PC-9 (cell line): ENCODE results near the gene E2F8. TPM values are rescaled to one million over a fixed set of nuclear protein-coding genes. Genes with fewer than 3 reads are reported as not detected.

Experiments
- BruUV-seq: library from RNA; stranded (reverse); fragments of 400-500 nt; replicated peaks from 2 replicates; lab custom pipeline; 2021; lab: Mats Ljungman, UMichigan
- CTCF ChIA-PET: fragments of 300-600 bp; sonication (Branson Sonifier 250); formaldehyde crosslinking; loops from one replicate; lab custom pipeline; 2022; ENCODE audit warnings: antibody characterized with exemption; lab: Charles Lee
- POLR2A ChIA-PET: fragments of 300-600 bp; sonication (Branson Sonifier 250); formaldehyde crosslinking; loops from one replicate; lab custom pipeline; 2022; ENCODE audit warnings: antibody characterized with exemption; ENCODE audit not compliant: unreplicated experiment; lab: Charles Lee
- DNase-seq, 2 experiments: peaks; one replicate each; pipeline versions ENCODE4 v3.0.0 to v3.0.0-alpha.2; 2015 to 2022; ENCODE audit warnings: mixed read lengths in 1 of 2
- H2AFZ ChIP-seq: fragments of 200-600 bp; sonication (generic); 2 replicates; pipeline ENCODE4 v1.8.1; 2017; ENCODE audit warnings: antibody characterized with exemption
- H3F3A ChIP-seq: fragments of 200-600 bp; sonication (generic); 2 replicates; pipeline ENCODE4 v1.8.1; 2017; ENCODE audit warnings: antibody characterized with exemption, mild to moderate bottlenecking, low read depth; ENCODE audit not compliant: insufficient read depth
- H3K27ac ChIP-seq: fragments of 200-600 bp; sonication (generic); 2 replicates; pipeline ENCODE4 v1.6.1; 2016; ENCODE audit warnings: mixed run types
- H3K27me3 ChIP-seq: fragments of 200-600 bp; sonication (generic); 2 replicates; pipeline ENCODE4 v1.6.1; 2016; ENCODE audit warnings: low read depth, mixed run types; ENCODE audit not compliant: insufficient read depth
- H3K36me3 ChIP-seq: fragments of 200-600 bp; sonication (generic); 2 replicates; pipeline ENCODE4 v1.6.1; 2016; ENCODE audit warnings: low read depth, mixed run types
- H3K4me1 ChIP-seq: fragments of 200-600 bp; sonication (generic); replicated peaks from 2 replicates; pipeline ENCODE4 v1.6.1; 2016; ENCODE audit warnings: mixed run types; ENCODE audit not compliant: insufficient read depth
- H3K4me2 ChIP-seq: fragments of 200-600 bp; sonication (generic); 2 replicates; pipeline ENCODE4 v1.6.1; 2017; ENCODE audit warnings: mixed run types
- H3K4me3 ChIP-seq: fragments of 200-600 bp; sonication (generic); 2 replicates; pipeline ENCODE4 v1.6.1; 2016; ENCODE audit warnings: mixed run types
- H3K79me2 ChIP-seq: fragments of 200-600 bp; sonication (generic); 2 replicates; pipeline ENCODE4 v1.6.1; 2017; ENCODE audit warnings: low read depth, mixed run types
- H3K9me2 ChIP-seq: fragments of 200-600 bp; sonication (generic); 2 replicates; pipeline ENCODE4 v1.8.1; 2017; ENCODE audit warnings: mild to moderate bottlenecking; ENCODE audit not compliant: insufficient read depth
- H3K9me3 ChIP-seq: fragments of 200-600 bp; sonication (generic); 2 replicates; pipeline ENCODE4 v1.8.1; 2016; ENCODE audit warnings: low read depth; ENCODE audit not compliant: insufficient read depth
- H4K20me1 ChIP-seq: fragments of 200-600 bp; sonication (generic); 2 replicates; pipeline ENCODE4 v1.8.1; 2017; ENCODE audit not compliant: insufficient read depth
- EZH2 ChIP-seq: fragments of 200-600 bp; sonication (generic); IDR thresholded peaks from 2 replicates; pipeline ENCODE4 v1.8.0; 2017; ENCODE audit warnings: antibody characterized with exemption, low read depth
- intact Hi-C: fragments of 100-400 bp; cut with micrococcal nuclease; formaldehyde crosslinking; loops from one replicate; pipeline ENCODE4 v1.10.0; 2022; ENCODE audit not compliant: unreplicated experiment
- total RNA-seq: library from RNA; stranded (reverse); gene quantifications from 2 replicates; pipeline ENCODE4 v1.2.3, GENCODE V29; 2021
- TF ChIP-seq, protein P1 (sequence below): fragments of 200-600 bp; sonication (generic); conservative IDR thresholded peaks from 2 replicates; pipeline ENCODE4 v1.6.1; 2017; ENCODE audit warnings: mixed run types, antibody characterized with exemption, mild to moderate bottlenecking, moderate library complexity

E2F8 gene
- total RNA-seq, 1 experiment from 2014 or later: 26.7 TPM

DNA sequence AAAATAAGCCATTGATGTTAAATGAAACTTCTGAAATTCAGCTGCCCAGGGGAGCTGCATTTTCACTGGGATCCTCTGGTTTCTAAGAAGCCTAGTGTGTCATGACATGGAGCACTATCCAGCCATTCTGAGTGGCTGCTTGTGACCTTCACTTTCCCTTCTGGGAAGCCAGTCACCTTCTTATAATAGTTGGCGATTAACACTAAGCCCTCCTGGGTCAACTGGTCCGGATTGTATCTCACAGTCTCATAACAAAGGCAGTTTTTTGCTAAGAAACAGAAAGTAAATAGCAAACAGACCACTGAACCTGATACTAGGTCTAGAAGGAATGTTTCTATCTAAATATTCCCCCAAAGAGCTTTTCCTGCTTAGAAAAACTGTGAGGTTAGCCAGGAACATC is 46.8 kb downstream of the E2F8 start:
- ChIA-PET CTCF (interaction anchor here (0.6 kb wide), 1 partner anchor 122 kb away, joined by 3 read pairs; no protein-coding TSS in a partner anchor), POLR2A (no interaction called here)
- H3K36me3 ChIP-seq: no peaks in the 10 kb centered on the region
- no peak overlapping the region for H3K4me3 ChIP-seq
- BruUV-seq: no TSS peak
- no peaks in the 10 kb centered on the region for H3K27me3 ChIP-seq
- H3K27ac ChIP-seq: no peak overlapping the region
- TF ChIP-seq EZH2: no peak
- TF ChIP-seq, protein P1, sequence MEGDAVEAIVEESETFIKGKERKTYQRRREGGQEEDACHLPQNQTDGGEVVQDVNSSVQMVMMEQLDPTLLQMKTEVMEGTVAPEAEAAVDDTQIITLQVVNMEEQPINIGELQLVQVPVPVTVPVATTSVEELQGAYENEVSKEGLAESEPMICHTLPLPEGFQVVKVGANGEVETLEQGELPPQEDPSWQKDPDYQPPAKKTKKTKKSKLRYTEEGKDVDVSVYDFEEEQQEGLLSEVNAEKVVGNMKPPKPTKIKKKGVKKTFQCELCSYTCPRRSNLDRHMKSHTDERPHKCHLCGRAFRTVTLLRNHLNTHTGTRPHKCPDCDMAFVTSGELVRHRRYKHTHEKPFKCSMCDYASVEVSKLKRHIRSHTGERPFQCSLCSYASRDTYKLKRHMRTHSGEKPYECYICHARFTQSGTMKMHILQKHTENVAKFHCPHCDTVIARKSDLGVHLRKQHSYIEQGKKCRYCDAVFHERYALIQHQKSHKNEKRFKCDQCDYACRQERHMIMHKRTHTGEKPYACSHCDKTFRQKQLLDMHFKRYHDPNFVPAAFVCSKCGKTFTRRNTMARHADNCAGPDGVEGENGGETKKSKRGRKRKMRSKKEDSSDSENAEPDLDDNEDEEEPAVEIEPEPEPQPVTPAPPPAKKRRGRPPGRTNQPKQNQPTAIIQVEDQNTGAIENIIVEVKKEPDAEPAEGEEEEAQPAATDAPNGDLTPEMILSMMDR: no peak
- no peak overlapping the region for H3K4me2 ChIP-seq
- DNase-seq: no peak
- H2AFZ ChIP-seq: no peak overlapping the region
- no peaks in the 10 kb centered on the region; the same call in 1 of the 2 replicates for H3F3A ChIP-seq
- H3K9me3 ChIP-seq: no peaks in the 10 kb centered on the region
- intact Hi-C loops: no loop called here
- no peaks in the 10 kb centered on the region for H3K9me2 ChIP-seq
- H3K4me1 ChIP-seq: no peaks in the 10 kb centered on the region
- H4K20me1 ChIP-seq: no peaks in the 10 kb centered on the region
- no peaks in the 10 kb centered on the region for H3K79me2 ChIP-seq

DNA sequence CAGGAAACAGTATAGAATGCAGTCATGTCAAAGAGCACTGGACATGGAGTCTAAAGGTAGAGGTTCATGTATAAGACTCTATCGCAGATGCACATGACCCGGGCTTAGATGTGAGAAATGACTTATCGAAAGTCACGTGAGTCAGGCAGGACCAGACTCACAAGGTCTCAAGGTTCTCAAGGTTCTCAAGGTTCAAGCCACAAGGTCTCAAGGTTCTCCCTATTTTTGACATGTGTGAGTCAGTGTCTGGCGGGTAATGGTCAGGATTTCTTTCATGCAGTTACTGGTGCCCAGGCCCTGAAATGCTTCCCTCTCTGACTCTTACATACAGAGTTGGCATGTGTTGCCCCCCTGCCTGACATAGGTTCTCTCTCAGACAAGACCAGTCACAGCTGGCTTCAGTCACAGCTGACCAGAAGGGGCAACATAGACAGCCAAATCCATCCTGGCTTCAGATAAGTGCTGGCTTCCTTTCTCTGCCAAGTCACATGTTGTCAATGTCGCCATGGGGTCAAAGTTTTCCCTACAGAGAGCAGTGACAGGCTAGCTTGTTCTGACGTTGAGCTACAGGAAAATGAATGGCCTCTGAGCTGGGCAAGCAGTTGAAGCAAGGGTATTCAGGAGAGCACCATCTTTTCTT is 49.1 kb downstream of the E2F8 start:
- Histone ChIP-seq H3K79me2 (no peaks in the 10 kb centered on the region), H3K4me3 (no peak overlapping the region), H3K4me2 (no peak overlapping the region), H4K20me1 (no peaks in the 10 kb centered on the region), H3K9me2 (no peaks in the 10 kb centered on the region), H3K36me3 (no peaks in the 10 kb centered on the region), H3F3A (no peaks in the 10 kb centered on the region; the same call in 1 of the 2 replicates), H3K4me1 (no peaks in the 10 kb centered on the region), H3K27me3 (no peaks in the 10 kb centered on the region), H3K27ac (no peak overlapping the region), H2AFZ (no peak overlapping the region), H3K9me3 (no peaks in the 10 kb centered on the region)
- CTCF ChIA-PET: no interaction called here
- no peak for DNase-seq
- intact Hi-C loops: no loop called here
- BruUV-seq: no TSS peak
- POLR2A ChIA-PET: no interaction called here
- TF ChIP-seq, protein P1: no peak
- no peak for TF ChIP-seq EZH2

DNA sequence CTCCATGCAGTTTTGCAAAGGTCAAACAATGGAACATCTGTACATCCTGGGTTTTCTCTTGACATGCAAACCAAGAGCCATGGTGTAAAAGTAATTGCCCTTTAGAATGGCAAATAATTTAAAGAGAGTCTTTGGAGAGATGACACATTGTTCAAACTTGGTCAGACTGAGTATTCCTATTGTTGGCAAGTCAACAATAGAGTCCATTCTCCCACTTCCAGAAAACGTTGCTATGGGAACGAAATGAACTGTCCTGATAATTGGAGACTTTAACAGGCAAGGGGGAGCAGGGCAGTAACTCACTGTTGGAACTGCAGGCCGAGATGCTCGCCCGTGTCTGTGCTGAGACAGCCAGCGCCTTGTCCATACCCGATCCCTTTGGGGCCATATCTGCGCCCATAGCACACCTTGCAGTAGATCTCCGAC is 52.9 kb downstream of the E2F8 start:
- DNase-seq: no peak
- H3F3A ChIP-seq: no peaks in the 10 kb centered on the region
- POLR2A ChIA-PET: no interaction called here
- TF ChIP-seq, protein P1: no peak
- TF ChIP-seq EZH2: no peak
- H3K27ac ChIP-seq: no peak overlapping the region
- no peak overlapping the region for H3K4me3 ChIP-seq
- no peaks in the 10 kb centered on the region for H3K9me2 ChIP-seq
- H2AFZ ChIP-seq: no peak overlapping the region
- no peaks in the 10 kb centered on the region for H3K27me3 ChIP-seq
- H3K4me2 ChIP-seq: no peak overlapping the region
- H3K4me1 ChIP-seq: no peaks in the 10 kb centered on the region
- H3K9me3 ChIP-seq: no peaks in the 10 kb centered on the region
- no peaks in the 10 kb centered on the region for H3K79me2 ChIP-seq
- CTCF ChIA-PET: no interaction called here
- no TSS peak for BruUV-seq
- H4K20me1 ChIP-seq: no peaks in the 10 kb centered on the region
- no peaks in the 10 kb centered on the region for H3K36me3 ChIP-seq
- intact Hi-C loops: no loop called here
